Parathyroid adenoma (tissue), 2 donors: Measurements from ENCODE around the gene CEL.

Experiments
- H2AFZ ChIP-seq: fragments of 300-600 bp; sonication (generic); one replicate; pipeline ENCODE4 v1.7.0; 2017; ENCODE audit warnings: antibody characterized with exemption, mild to moderate bottlenecking
- H3K27ac ChIP-seq: fragments of 300-600 bp; sonication (generic); one replicate; pipeline ENCODE4 v1.7.0; 2017
- H3K27me3 ChIP-seq: fragments of 300-600 bp; sonication (generic); one replicate; pipeline ENCODE4 v1.7.0; 2017; ENCODE audit warnings: low read length; ENCODE audit not compliant: control insufficient read depth, insufficient read depth
- H3K36me3 ChIP-seq: fragments of 300-600 bp; sonication (generic); one replicate; pipeline ENCODE4 v1.7.0; 2017; ENCODE audit warnings: low read length; ENCODE audit not compliant: control insufficient read depth, insufficient read depth
- H3K4me1 ChIP-seq: fragments of 300-600 bp; sonication (generic); one replicate; pipeline ENCODE4 v1.7.0; 2017; ENCODE audit warnings: control low read depth
- H3K4me2 ChIP-seq: fragments of 300-600 bp; sonication (generic); one replicate; pipeline ENCODE4 v1.7.0; 2017; ENCODE audit warnings: low read length
- H3K4me3 ChIP-seq: fragments of 300-600 bp; sonication (generic); one replicate; pipeline ENCODE4 v1.7.0; 2017; ENCODE audit warnings: low read depth, low read length
- H3K79me2 ChIP-seq: fragments of 300-600 bp; sonication (generic); one replicate; pipeline ENCODE4 v1.7.0; 2017; ENCODE audit warnings: control low read depth
- H3K9ac ChIP-seq: fragments of 300-600 bp; sonication (generic); one replicate; pipeline ENCODE4 v1.7.0; 2017; ENCODE audit warnings: mild to moderate bottlenecking
- H3K9me3 ChIP-seq: fragments of 300-600 bp; sonication (generic); one replicate; pipeline ENCODE4 v1.7.0; 2017; ENCODE audit warnings: low read length; ENCODE audit not compliant: control insufficient read depth
- TF ChIP-seq, protein P1 (sequence below): fragments of 300-600 bp; sonication (generic); IDR thresholded peaks from one replicate; pipeline ENCODE4 v1.7.0; 2017; ENCODE audit warnings: antibody characterized with exemption, mild to moderate bottlenecking
- donor health status: primary hyperparathyroidism.

The CEL gene

DNA sequence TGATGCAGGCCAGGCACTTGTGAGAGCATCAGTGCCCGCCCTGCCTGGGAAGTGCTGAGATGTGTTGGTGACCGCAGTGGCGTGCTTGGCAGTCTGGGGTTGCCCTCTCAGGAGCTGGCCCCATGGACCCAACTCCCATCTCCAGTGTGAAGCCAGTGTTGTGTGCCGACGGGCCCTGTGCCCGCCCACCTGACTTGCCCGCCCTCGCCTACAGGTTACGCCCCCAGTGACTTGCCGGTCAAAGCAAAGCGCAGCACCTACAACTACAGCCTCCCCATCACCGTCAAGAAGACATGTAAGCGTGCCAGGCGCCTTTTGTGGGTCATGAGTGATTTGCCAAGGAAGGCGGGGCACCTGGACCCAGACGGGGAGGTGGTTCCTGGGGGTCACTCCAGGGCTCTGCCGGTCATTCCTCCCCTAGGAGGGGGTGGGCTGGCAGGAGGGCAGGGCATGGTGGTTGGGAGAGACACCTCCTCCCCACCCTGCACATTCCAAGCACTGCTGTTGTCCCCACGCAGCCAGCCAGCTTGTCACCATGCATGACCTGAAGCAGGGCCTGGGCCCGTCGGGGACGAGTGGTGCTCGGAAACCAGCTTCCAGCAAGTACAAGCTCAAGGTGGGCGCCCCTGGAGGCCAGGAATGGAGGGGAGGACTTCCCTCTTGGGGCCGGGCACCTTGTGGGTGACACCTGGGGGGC is 7.4 kb upstream of the CEL start:
- H3K79me2 ChIP-seq: no peaks in the 10 kb centered on the region
- H3K4me3 ChIP-seq: no peak overlapping the region
- no peak overlapping the region for H3K4me2 ChIP-seq
- no peaks in the 10 kb centered on the region for H3K27me3 ChIP-seq
- H3K9ac ChIP-seq: no peak overlapping the region
- no peaks in the 10 kb centered on the region for H3K4me1 ChIP-seq
- H3K9me3 ChIP-seq: no peaks in the 10 kb centered on the region
- H3K27ac ChIP-seq: no peak overlapping the region
- no peak overlapping the region for H2AFZ ChIP-seq
- TF ChIP-seq, protein P1, sequence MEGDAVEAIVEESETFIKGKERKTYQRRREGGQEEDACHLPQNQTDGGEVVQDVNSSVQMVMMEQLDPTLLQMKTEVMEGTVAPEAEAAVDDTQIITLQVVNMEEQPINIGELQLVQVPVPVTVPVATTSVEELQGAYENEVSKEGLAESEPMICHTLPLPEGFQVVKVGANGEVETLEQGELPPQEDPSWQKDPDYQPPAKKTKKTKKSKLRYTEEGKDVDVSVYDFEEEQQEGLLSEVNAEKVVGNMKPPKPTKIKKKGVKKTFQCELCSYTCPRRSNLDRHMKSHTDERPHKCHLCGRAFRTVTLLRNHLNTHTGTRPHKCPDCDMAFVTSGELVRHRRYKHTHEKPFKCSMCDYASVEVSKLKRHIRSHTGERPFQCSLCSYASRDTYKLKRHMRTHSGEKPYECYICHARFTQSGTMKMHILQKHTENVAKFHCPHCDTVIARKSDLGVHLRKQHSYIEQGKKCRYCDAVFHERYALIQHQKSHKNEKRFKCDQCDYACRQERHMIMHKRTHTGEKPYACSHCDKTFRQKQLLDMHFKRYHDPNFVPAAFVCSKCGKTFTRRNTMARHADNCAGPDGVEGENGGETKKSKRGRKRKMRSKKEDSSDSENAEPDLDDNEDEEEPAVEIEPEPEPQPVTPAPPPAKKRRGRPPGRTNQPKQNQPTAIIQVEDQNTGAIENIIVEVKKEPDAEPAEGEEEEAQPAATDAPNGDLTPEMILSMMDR: no peak
- no peaks in the 10 kb centered on the region for H3K36me3 ChIP-seq

DNA sequence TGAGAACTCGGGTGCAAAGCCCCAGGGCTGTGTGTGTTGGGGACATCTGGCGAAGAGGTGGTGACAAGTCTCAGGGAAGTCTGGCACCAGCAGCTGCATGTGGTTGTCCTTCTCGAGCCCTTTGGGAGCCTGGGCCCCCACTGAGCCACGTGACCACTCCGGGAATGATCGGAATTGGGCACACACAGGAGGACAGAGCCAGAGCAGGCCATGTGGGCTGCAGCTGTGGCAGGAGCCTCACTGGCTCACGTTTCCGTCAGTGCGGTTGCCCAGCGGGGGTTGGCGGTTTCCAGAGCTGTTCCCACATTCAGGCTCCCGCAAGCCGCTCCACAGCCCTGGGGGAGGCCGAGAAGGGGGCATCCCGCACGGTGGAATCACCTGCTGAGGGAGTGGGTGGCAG is 6.8 kb upstream of the CEL start:
- no peak overlapping the region for H3K4me2 ChIP-seq
- H3K4me3 ChIP-seq: no peak overlapping the region
- TF ChIP-seq, protein P1: no peak
- H3K9ac ChIP-seq: no peak overlapping the region
- no peaks in the 10 kb centered on the region for H3K9me3 ChIP-seq
- H3K79me2 ChIP-seq: no peaks in the 10 kb centered on the region
- no peak overlapping the region for H3K27ac ChIP-seq
- no peak overlapping the region for H2AFZ ChIP-seq
- no peaks in the 10 kb centered on the region for H3K36me3 ChIP-seq
- no peaks in the 10 kb centered on the region for H3K4me1 ChIP-seq
- H3K27me3 ChIP-seq: no peaks in the 10 kb centered on the region

DNA sequence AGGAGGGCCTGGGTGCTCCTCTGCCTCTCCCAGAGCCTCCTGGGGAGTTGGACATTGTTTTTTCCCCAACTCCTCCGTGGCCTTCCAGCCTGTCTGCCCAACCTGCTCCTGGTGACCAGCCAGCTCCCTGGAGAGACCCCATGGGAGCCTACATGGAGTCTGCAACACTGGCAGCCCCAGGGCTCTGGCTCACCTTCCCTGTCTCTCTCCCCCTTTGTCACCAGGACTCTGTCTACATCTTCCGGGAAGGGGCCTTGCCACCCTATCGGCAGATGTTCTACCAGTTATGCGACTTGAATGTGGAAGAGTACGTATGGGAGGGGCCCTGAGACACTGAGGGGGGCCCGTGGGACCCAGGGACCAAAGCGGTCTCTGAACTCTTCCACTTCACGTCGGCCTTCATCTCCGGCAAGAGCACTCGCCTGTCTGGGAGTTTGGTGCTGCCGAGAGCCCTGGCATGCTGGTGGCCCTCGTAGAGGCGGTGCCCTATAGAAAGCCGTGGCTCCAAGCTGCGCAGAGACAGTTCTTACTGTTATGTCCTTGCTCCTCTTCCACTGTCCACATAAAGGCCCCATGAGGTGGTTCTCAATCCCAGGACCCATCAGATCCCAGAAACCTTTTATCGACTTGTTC is 5.9 kb upstream of the CEL start:
- Histone ChIP-seq H3K4me1 (no peaks in the 10 kb centered on the region), H3K4me2 (no peak overlapping the region), H3K27me3 (no peaks in the 10 kb centered on the region), H3K27ac (no peak overlapping the region), H3K4me3 (no peak overlapping the region), H3K9me3 (no peaks in the 10 kb centered on the region), H3K36me3 (no peaks in the 10 kb centered on the region), H2AFZ (no peak overlapping the region), H3K9ac (no peak overlapping the region), H3K79me2 (no peaks in the 10 kb centered on the region)
- TF ChIP-seq, protein P1: no peak

GRCh38 chr9:133056533-133056932 is 5.2 kb upstream of the CEL start:
- H3K4me3 ChIP-seq: no peak overlapping the region
- no peaks in the 10 kb centered on the region for H3K9me3 ChIP-seq
- no peak overlapping the region for H2AFZ ChIP-seq
- no peak overlapping the region for H3K4me2 ChIP-seq
- H3K36me3 ChIP-seq: no peaks in the 10 kb centered on the region
- no peak overlapping the region for H3K27ac ChIP-seq
- TF ChIP-seq, protein P1: no peak
- no peak overlapping the region for H3K9ac ChIP-seq
- no peaks in the 10 kb centered on the region for H3K27me3 ChIP-seq
- no peaks in the 10 kb centered on the region for H3K79me2 ChIP-seq
- H3K4me1 ChIP-seq: no peaks in the 10 kb centered on the region

DNA sequence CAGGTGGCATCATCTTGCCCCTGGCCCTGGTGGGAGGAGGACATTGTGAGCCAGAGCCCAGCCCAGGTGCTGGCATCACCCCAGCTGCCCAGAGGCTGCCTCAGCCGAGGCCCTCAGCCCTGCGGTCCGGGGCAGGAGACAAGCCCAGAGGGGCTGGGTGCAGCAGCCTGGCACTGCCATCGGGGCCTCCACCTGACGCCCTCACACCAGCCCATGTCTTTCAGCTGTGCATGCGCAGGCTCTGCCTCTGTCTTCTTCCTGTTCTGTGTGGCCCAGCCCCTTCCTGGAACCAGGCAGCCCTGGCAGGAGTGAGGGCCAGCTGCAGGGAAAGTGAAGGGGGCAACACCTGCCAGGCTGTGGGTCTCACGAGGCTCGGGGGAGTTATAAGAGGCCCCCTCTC is 4.8 kb upstream of the CEL start:
- no peaks in the 10 kb centered on the region for H3K9me3 ChIP-seq
- H3K79me2 ChIP-seq: no peaks in the 10 kb centered on the region
- H3K4me2 ChIP-seq: no peak overlapping the region
- no peaks in the 10 kb centered on the region for H3K36me3 ChIP-seq
- no peak overlapping the region for H3K4me3 ChIP-seq
- TF ChIP-seq, protein P1: no peak
- no peak overlapping the region for H3K9ac ChIP-seq
- no peaks in the 10 kb centered on the region for H3K4me1 ChIP-seq
- no peak overlapping the region for H2AFZ ChIP-seq
- H3K27ac ChIP-seq: no peak overlapping the region
- H3K27me3 ChIP-seq: no peaks in the 10 kb centered on the region
